Psoas muscle (tissue), 8 donors: ENCODE measurements around the gene TRPC4AP. TPM values are rescaled to one million over a fixed set of nuclear protein-coding genes. Genes with fewer than 3 reads are reported as not detected.

Experiments used
- ATAC-seq, 4 donors: fragments of 200-7000 bp; cut with Tn5 transposase; one replicate each; pipeline ENCODE4 v1.9.1; 2020; ENCODE audit warnings: moderate library complexity in 3 of 4, mild to moderate bottlenecking in 2 of 4
- DNase-seq, 2 donors: peaks; one replicate each; pipeline ENCODE4 v3.0.0-alpha.2; 2020
- H3K27ac ChIP-seq: fragments of 200-600 bp; one replicate; pipeline ENCODE4 v1.8.0; 2022
- H3K27me3 ChIP-seq, 3 donors: fragments of 200-600 bp in 1 of 3; one replicate each; pipeline versions ENCODE4 v1.6.1 to v1.8.0; 2013 to 2022; ENCODE audit warnings: low read length in 2 of 3, mild to moderate bottlenecking in 2 of 3, moderate library complexity in 1 of 3; ENCODE audit not compliant: insufficient read depth in 3 of 3
- H3K36me3 ChIP-seq, 2 donors: fragments of 200-600 bp in 1 of 2; one replicate each; pipeline versions ENCODE4 v1.6.1 to v1.8.0; 2013 to 2022; ENCODE audit warnings: low read depth in 1 of 2, mild to moderate bottlenecking in 1 of 2, moderate library complexity in 1 of 2; ENCODE audit not compliant: insufficient read depth in 1 of 2
- H3K4me1 ChIP-seq: fragments of 200-600 bp; one replicate; pipeline ENCODE4 v1.8.0; 2022
- H3K4me3 ChIP-seq: fragments of 200-600 bp; one replicate; pipeline ENCODE4 v1.8.0; 2022; ENCODE audit warnings: mild to moderate bottlenecking
- H3K9me3 ChIP-seq: fragments of 200-600 bp; one replicate; pipeline ENCODE4 v1.8.0; 2022
- WGBS, 3 donors: extraction: QIAGEN DNeasy Blood & Tissue Kit; methylation state at CpG; one replicate each; pipeline versions ENCODE4 v1.1.6 to v1.1.7; 2013; 5-methylcytosine and 5-hydroxymethylcytosine counted together
- intact Hi-C, 2 donors: fragments of 100-400 bp; cut with DNase I; formaldehyde crosslinking; loops; one replicate each; pipeline versions ENCODE4 v1.11.0 to v1.14.2; 2022
- polyA plus RNA-seq, 3 donors: library from polyadenylated mRNA; stranded (reverse); fragments of 200-250 nt; gene quantifications; one replicate each; pipeline ENCODE4 v1.2.3, GENCODE V29; 2013
- total RNA-seq, 4 donors: library from RNA; stranded (reverse); fragmentation: NEBNext Ultra II Directional in 2 of 4; extraction: Animal tissue kit (Norgen Biotek cat#: 25700) in 2 of 4; gene quantifications; one replicate each; pipeline versions ENCODE4 v1.2.1 to v1.2.4, GENCODE V29; 2021 to 2023
- TF ChIP-seq, protein P1 (sequence below): fragments of 200-600 bp; IDR thresholded peaks from one replicate; pipeline ENCODE4 v1.8.0; 2022; ENCODE audit warnings: antibody characterized with exemption
- donor health status: healthy with polysubstance abuse.
- donor health status: DM: no; HTN: no; CAD: no; lungs with moderate emphysema.
- donor health status: Bipolar disorder and iron deficiency.
- donor health status: healthy.
- donor health status: DM: yes; HTN: yes; CAD: no.
- donor health status: DM: no; HTN: no; CAD: no.
- donor health status: DM: no; HTN: no; CAD: no.
- donor health status: DM: yes; HTN: yes; CAD: no.

The TRPC4AP gene
- total and polyA plus RNA-seq, 7 donors: 36.0 to 62.3 (median 51.7) TPM

DNA sequence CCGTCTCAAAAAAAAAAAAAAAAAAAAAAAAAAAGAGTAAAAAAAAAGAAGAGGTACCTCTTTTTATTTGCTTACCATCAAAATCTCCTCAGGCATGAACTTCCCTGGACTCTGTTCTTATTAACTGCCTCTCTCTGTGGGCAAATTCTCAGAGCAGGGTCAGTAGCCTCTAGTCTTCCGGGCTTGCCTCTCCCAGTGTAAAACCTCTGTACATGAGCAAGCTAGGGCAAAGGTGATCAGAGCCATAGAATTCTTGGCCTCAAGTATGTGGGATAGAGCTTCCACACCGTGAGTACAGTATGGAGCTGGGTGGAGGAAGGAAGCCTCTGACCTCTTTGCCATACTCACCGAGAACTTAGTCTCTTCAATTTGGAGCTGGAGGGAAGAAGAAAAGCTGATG lies 58.5 kb downstream of the TRPC4AP start:
- Histone ChIP-seq H3K9me3 (no peaks in the 10 kb centered on the region), H3K4me3 (no peak overlapping the region), H3K27ac (no peak overlapping the region), H3K4me1 (no peaks in the 10 kb centered on the region), H3K27me3 (no peaks in the 10 kb centered on the region), H3K36me3 (peaks cover 6 to 84% of the 10 kb centered on the region in 2 donors)
- WGBS, 3 donors: 94 to 98% (median 94%) methylated on average over 3 of the region's 4 CpGs
- TF ChIP-seq, protein P1, sequence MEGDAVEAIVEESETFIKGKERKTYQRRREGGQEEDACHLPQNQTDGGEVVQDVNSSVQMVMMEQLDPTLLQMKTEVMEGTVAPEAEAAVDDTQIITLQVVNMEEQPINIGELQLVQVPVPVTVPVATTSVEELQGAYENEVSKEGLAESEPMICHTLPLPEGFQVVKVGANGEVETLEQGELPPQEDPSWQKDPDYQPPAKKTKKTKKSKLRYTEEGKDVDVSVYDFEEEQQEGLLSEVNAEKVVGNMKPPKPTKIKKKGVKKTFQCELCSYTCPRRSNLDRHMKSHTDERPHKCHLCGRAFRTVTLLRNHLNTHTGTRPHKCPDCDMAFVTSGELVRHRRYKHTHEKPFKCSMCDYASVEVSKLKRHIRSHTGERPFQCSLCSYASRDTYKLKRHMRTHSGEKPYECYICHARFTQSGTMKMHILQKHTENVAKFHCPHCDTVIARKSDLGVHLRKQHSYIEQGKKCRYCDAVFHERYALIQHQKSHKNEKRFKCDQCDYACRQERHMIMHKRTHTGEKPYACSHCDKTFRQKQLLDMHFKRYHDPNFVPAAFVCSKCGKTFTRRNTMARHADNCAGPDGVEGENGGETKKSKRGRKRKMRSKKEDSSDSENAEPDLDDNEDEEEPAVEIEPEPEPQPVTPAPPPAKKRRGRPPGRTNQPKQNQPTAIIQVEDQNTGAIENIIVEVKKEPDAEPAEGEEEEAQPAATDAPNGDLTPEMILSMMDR: no peak
- DNase-seq (no peak), ATAC-seq (no peak)
- intact Hi-C loops: no loop called here

DNA sequence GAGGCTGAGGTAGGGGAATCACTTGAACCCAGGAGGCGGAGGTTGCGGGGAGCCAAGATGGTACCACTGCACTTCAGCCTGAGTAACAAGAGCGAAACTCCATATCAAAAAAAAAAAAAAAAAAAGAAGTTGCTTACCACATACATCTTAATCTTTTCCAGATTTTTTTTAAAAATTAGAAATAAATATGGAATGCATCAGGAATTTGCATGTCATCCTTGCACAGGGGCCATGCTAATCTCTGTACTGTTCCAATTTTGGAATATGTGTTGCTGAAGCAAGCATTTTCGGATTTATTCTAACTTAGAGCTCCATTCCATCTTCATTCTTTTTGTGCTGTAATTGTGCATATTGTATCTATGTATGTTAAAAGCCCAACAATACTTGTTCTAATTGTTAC lies 62.5 kb downstream of the TRPC4AP start:
- Histone ChIP-seq H3K4me1 (no peaks in the 10 kb centered on the region), H3K27ac (no peak overlapping the region), H3K27me3 (no peaks in the 10 kb centered on the region), H3K9me3 (no peaks in the 10 kb centered on the region), H3K4me3 (no peak overlapping the region), H3K36me3 (peaks cover 6 to 88% of the 10 kb centered on the region in 2 donors)
- DNase-seq (no peak), ATAC-seq (no peak)
- TF ChIP-seq, protein P1: no peak
- WGBS, 3 donors: 97 to 100% (median 97%) methylated on average over 4 of the region's 4 CpGs
- intact Hi-C loops: no loop called here

DNA sequence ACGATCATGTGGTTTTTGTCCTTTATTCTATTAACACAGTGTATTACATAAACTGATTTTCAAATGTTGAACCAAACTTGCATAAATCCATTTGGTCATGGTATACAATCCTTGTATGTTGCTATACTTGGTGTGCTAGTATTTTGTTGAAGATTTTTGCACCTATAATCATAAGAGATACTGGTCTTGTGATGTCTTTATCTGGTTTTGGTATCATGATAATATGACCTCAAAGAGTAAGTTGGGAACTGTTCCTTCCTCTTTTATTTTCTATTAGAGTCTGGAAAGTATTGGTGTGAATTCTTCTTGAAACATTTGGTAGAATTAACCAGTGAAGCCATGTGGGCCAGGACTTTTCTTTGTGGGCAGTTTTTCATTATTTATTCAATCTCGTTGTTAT lies 65.3 kb downstream of the TRPC4AP start:
- TF ChIP-seq, protein P1: no peak
- no peak for ATAC-seq
- Histone ChIP-seq H3K36me3 (peaks cover 3 to 87% of the 10 kb centered on the region in 2 donors), H3K4me1 (peaks cover 10% of the 10 kb centered on the region), H3K27me3 (no peaks in the 10 kb centered on the region), H3K9me3 (no peaks in the 10 kb centered on the region), H3K4me3 (no peak overlapping the region), H3K27ac (no peak overlapping the region)
- DNase-seq: no peak
- intact Hi-C loops: loop anchor here (10.0 kb wide), 1 partner anchor 58 kb away; no protein-coding TSS in a partner anchor
- 84 to 95% (median 89%) methylated on average over 2 of the region's 2 CpGs for WGBS, 3 donors

DNA sequence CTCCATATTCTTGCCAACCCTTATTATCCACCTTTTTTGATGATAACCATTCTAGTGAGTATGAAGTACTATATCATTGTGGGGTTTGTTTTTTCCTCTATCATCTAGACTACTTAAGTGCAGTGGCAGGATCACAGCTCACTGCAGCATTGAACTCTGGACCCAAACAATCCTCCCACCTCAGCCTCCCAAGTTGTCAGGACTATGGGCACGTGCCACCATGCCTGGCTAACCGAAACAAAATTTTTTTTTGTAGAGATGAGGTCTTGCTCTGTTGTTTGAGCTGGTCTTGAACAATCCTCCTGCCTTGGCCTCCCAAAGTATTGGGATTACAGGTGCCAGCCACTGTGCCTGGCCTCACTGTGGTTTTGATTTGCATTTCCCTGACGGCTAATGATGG lies 67.5 kb downstream of the TRPC4AP start:
- Histone ChIP-seq H3K4me3 (no peak overlapping the region), H3K4me1 (peaks cover 31% of the 10 kb centered on the region), H3K27ac (no peak overlapping the region), H3K27me3 (no peaks in the 10 kb centered on the region), H3K36me3 (peaks cover 3 to 75% of the 10 kb centered on the region in 2 donors), H3K9me3 (no peaks in the 10 kb centered on the region)
- DNase-seq: no peak
- TF ChIP-seq, protein P1: no peak
- ATAC-seq: no peak
- intact Hi-C loops: loop anchor here (10.0 kb wide), 1 partner anchor 60 kb away; no protein-coding TSS in a partner anchor
- WGBS, 3 donors: 94 to 97% (median 95%) methylated on average over 3 of the region's 3 CpGs

DNA sequence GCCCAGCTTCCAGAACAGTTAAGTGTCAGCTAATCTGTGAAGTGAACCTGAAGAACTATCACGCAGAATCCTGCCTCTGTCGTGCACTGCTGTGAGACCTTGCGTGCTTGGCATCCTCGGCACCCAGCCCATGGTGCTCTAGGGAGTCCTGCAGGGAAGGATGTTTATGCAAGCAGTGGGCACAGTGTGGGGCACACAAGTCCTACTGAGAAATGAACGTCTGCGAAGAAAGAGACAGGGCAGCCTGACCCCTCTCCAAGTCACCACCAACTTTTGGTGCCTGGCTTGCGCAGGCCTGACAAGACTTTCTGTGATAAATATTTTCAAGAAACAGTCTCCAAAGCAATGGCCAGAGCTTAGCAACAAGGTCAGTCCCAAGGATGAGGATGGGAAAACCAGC lies 69.0 kb downstream of the TRPC4AP start:
- DNase-seq (no peak), ATAC-seq (no peak)
- Histone ChIP-seq H3K9me3 (no peaks in the 10 kb centered on the region), H3K36me3 (peaks cover 5 to 85% of the 10 kb centered on the region in 2 donors), H3K27me3 (no peaks in the 10 kb centered on the region), H3K27ac (no peak overlapping the region), H3K4me3 (no peak overlapping the region), H3K4me1 (peaks cover 44% of the 10 kb centered on the region)
- TF ChIP-seq, protein P1: no peak
- intact Hi-C loops: loop anchor here (10.0 kb wide), 1 partner anchor 61 kb away; no protein-coding TSS in a partner anchor
- WGBS, 3 donors: 70 to 95% (median 85%) methylated on average over 7 of the region's 7 CpGs
